GM19035 (cell line): ENCODE measurements around the gene RAB11A.
"Not testable (repeated sequence)": the region's sequence is repeated elsewhere in the genome, so short reads cannot be mapped to it uniquely, and the experiment has no call there.

Experiments used
- ATAC-seq: cut with Tn5 transposase; IDR thresholded peaks from one replicate; pipeline ENCODE4 v1.9.1; 2021; ENCODE audit not compliant: unreplicated experiment

Gene RAB11A

GRCh38 chr15:65841121-65841930, 28.0 kb upstream of the RAB11A start:
- ATAC-seq, result no peak

- no peak for ATAC-seq
These were observed 23.3 kb upstream of the RAB11A start for GRCh38 chr15:65845826-65846519.

- no peak for ATAC-seq
These were observed 21.3 kb upstream of the RAB11A start for GRCh38 chr15:65847989-65848388.

- no peak for ATAC-seq
These were observed 17.3 kb upstream of the RAB11A start for GRCh38 chr15:65851981-65852380.

GRCh38 chr15:65856821-65857455, 12.4 kb upstream of the RAB11A start:
- no peak for ATAC-seq

GRCh38 chr15:65857718-65858402, 11.4 kb upstream of the RAB11A start:
- ATAC-seq, result no peak

GRCh38 chr15:65862682-65863081, 6.6 kb upstream of the RAB11A start:
- ATAC-seq, result no peak

- no peak for ATAC-seq
These were observed 6.2 kb upstream of the RAB11A start for GRCh38 chr15:65863106-65863505.

GRCh38 chr15:65867244-65867643, 2.0 kb upstream of the RAB11A start:
- ATAC-seq, result no peak

GRCh38 chr15:65867933-65868332, 1.4 kb upstream of the RAB11A start:
- not testable (repeated sequence) for ATAC-seq

GRCh38 chr15:65868546-65869125, 655 bp upstream of the RAB11A start:
- ATAC-seq, result no peak

GRCh38 chr15:65869954-65870871, 922 bp downstream of the RAB11A start:
- ATAC-seq, result no peak

- ATAC-seq, result no peak
These were observed 1.7 kb downstream of the RAB11A start for GRCh38 chr15:65870889-65871533.

GRCh38 chr15:65871886-65872285, 2.6 kb downstream of the RAB11A start:
- not testable (repeated sequence) for ATAC-seq

GRCh38 chr15:65872596-65872995, 3.3 kb downstream of the RAB11A start:
- ATAC-seq, result not testable (repeated sequence)

- no peak for ATAC-seq
These were observed 4.0 kb downstream of the RAB11A start for GRCh38 chr15:65873256-65873655.

GRCh38 chr15:65875458-65875857, 6.2 kb downstream of the RAB11A start:
- ATAC-seq, result no peak

GRCh38 chr15:65877749-65878148, 8.5 kb downstream of the RAB11A start:
- ATAC-seq, result no peak

GRCh38 chr15:65881766-65882434, 12.6 kb downstream of the RAB11A start:
- no peak for ATAC-seq
